Hematopoietic multipotent progenitor cell treated with erythropoietin and hydrocortisone succinate and interleukin-3 and kit ligand, for 4 days (in vitro differentiated cells): ENCODE data around the gene SYNJ2.

Source experiments
- DNase-seq: peaks from one replicate; pipeline ENCODE4 v3.0.0-alpha.2; 2015

SYNJ2 gene

GRCh38 chr6:158086504-158087223 is 105.0 kb downstream of the SYNJ2 start:
- peak; percentile 86 for DNase-seq

GRCh38 chr6:158087224-158087867 is 105.7 kb downstream of the SYNJ2 start:
- DNase-seq = no peak

- no peak for DNase-seq
Observed at GRCh38 chr6:158092806-158093205, 111.1 kb downstream of the SYNJ2 start.

- peak; percentile 18 for DNase-seq
Observed at GRCh38 chr6:158095031-158095430, 113.4 kb downstream of the SYNJ2 start.

- DNase-seq = no peak
Observed at GRCh38 chr6:158095671-158096070, 114.0 kb downstream of the SYNJ2 start.

GRCh38 chr6:158103228-158103627 is 121.6 kb downstream of the SYNJ2 start:
- no peak for DNase-seq

- no peak for DNase-seq
Observed at GRCh38 chr6:158104696-158105095, 123.0 kb downstream of the SYNJ2 start.

- DNase-seq = no peak
Observed at GRCh38 chr6:158109748-158110147, 128.1 kb downstream of the SYNJ2 start.

- no peak for DNase-seq
Observed at GRCh38 chr6:158110986-158111385, 129.3 kb downstream of the SYNJ2 start.

- DNase-seq = no peak
Observed at GRCh38 chr6:158111987-158112386, 130.3 kb downstream of the SYNJ2 start.

- DNase-seq = peak; percentile 60
Observed at GRCh38 chr6:158113802-158114201, 132.1 kb downstream of the SYNJ2 start.

- no peak for DNase-seq
Observed at GRCh38 chr6:158115102-158115501, 133.4 kb downstream of the SYNJ2 start.

GRCh38 chr6:158115508-158115907 is 133.8 kb downstream of the SYNJ2 start:
- no peak for DNase-seq

- DNase-seq = no peak
Observed at GRCh38 chr6:158118886-158119285, 137.2 kb downstream of the SYNJ2 start.

- no peak for DNase-seq
Observed at GRCh38 chr6:158121335-158121734, 139.7 kb downstream of the SYNJ2 start.

GRCh38 chr6:158122048-158122447 is 140.4 kb downstream of the SYNJ2 start:
- DNase-seq = no peak

GRCh38 chr6:158124288-158124687 is 142.6 kb downstream of the SYNJ2 start:
- no peak for DNase-seq

- DNase-seq = no peak
Observed at GRCh38 chr6:158125271-158125670, 143.6 kb downstream of the SYNJ2 start.

GRCh38 chr6:158131926-158132325 is 150.3 kb downstream of the SYNJ2 start:
- peak; percentile 79 for DNase-seq

GRCh38 chr6:158142789-158143188 is 161.1 kb downstream of the SYNJ2 start:
- DNase-seq = no peak

GRCh38 chr6:158143700-158144099 is 162.0 kb downstream of the SYNJ2 start:
- peak; percentile 59 for DNase-seq
